ENCODE data around the gene PXK.

- TF ChIP-seq CTCF (IDR thresholded peaks at IDR 0.05; ENCODE audit: low read length) (no peak), EZH2phosphoT487 (IDR thresholded peaks at IDR 0.05; ENCODE audit: low read length) (no peak)
These were observed 45.3 kb upstream of the PXK start for GRCh38 chr3:58287354-58287753.
